KMS-11 (cell line): ENCODE data around the gene CACNA1D.

Experiments
- H2AFZ ChIP-seq: fragments of 200-600 bp; sonication (generic); 2 replicates; pipeline ENCODE4 v1.6.1; 2016; ENCODE audit warnings: antibody characterized with exemption, mixed run types, low read depth
- H3K27ac ChIP-seq: fragments of 200-600 bp; sonication (generic); 2 replicates; pipeline ENCODE4 v1.6.1; 2016; ENCODE audit warnings: mild to moderate bottlenecking, mixed run types
- H3K27me3 ChIP-seq: fragments of 200-600 bp; sonication (generic); 2 replicates; pipeline ENCODE4 v1.6.1; 2017; ENCODE audit warnings: mild to moderate bottlenecking, low read depth, mixed run types, moderate library complexity; ENCODE audit not compliant: insufficient read depth
- H3K36me3 ChIP-seq: fragments of 200-600 bp; sonication (generic); 2 replicates; pipeline ENCODE4 v1.6.1; 2017; ENCODE audit warnings: mild to moderate bottlenecking, mixed run types; ENCODE audit not compliant: insufficient read depth
- H3K4me1 ChIP-seq: fragments of 200-600 bp; sonication (generic); 2 replicates; pipeline ENCODE4 v1.6.1; 2016; ENCODE audit warnings: mild to moderate bottlenecking, low read depth, mixed run types; ENCODE audit not compliant: poor library complexity, severe bottlenecking
- H3K4me2 ChIP-seq: fragments of 200-600 bp; sonication (generic); 2 replicates; pipeline ENCODE4 v1.7.0; 2016; ENCODE audit warnings: mild to moderate bottlenecking, mixed run types
- H3K4me3 ChIP-seq: fragments of 200-600 bp; sonication (generic); IDR thresholded peaks from 2 replicates; pipeline ENCODE4 v1.6.1; 2017; ENCODE audit warnings: low read depth, low read length, mixed read lengths; ENCODE audit not compliant: insufficient read depth
- H3K79me2 ChIP-seq: fragments of 200-600 bp; sonication (generic); 2 replicates; pipeline ENCODE4 v1.6.1; 2016; ENCODE audit warnings: low read depth, mixed run types; ENCODE audit not compliant: insufficient read depth
- H3K9ac ChIP-seq: fragments of 200-600 bp; sonication (generic); 2 replicates; pipeline ENCODE4 v1.6.1; 2016; ENCODE audit warnings: mild to moderate bottlenecking, mixed run types
- H4K20me1 ChIP-seq: fragments of 200-600 bp; sonication (generic); 2 replicates; pipeline ENCODE4 v1.6.1; 2016; ENCODE audit warnings: mild to moderate bottlenecking, mixed run types; ENCODE audit not compliant: insufficient read depth
- CTCF ChIP-seq: fragments of 200-600 bp; sonication (generic); conservative IDR thresholded peaks from 2 replicates; pipeline ENCODE4 v1.6.1; 2017; ENCODE audit warnings: low read depth, mild to moderate bottlenecking, antibody characterized with exemption, low read length, moderate library complexity, mixed read lengths

Gene CACNA1D

GRCh38 chr3:53688066-53688465, 193.7 kb downstream of the CACNA1D start:
- H3K27me3 ChIP-seq, result no peaks in the 10 kb centered on the region
- TF ChIP-seq CTCF, result no peak
- H3K36me3 ChIP-seq, result no peaks in the 10 kb centered on the region
- H3K27ac ChIP-seq, result no peak overlapping the region
- H3K79me2 ChIP-seq, result no peaks in the 10 kb centered on the region
- H4K20me1 ChIP-seq, result no peaks in the 10 kb centered on the region
- no peaks in the 10 kb centered on the region for H3K4me1 ChIP-seq
- no peak overlapping the region for H3K4me3 ChIP-seq
- no peak overlapping the region for H3K4me2 ChIP-seq
- H3K9ac ChIP-seq, result no peak overlapping the region
- no peak overlapping the region for H2AFZ ChIP-seq

GRCh38 chr3:53688989-53689388, 194.6 kb downstream of the CACNA1D start:
- Histone ChIP-seq H3K36me3 (no peaks in the 10 kb centered on the region), H4K20me1 (no peaks in the 10 kb centered on the region), H3K4me2 (no peak overlapping the region), H3K79me2 (no peaks in the 10 kb centered on the region), H3K4me3 (no peak overlapping the region), H3K27me3 (no peaks in the 10 kb centered on the region), H3K27ac (no peak overlapping the region), H2AFZ (no peak overlapping the region), H3K9ac (no peak overlapping the region), H3K4me1 (no peaks in the 10 kb centered on the region)
- TF ChIP-seq CTCF, result no peak

GRCh38 chr3:53689681-53690080, 195.3 kb downstream of the CACNA1D start:
- TF ChIP-seq CTCF, result no peak
- no peaks in the 10 kb centered on the region for H3K4me1 ChIP-seq

GRCh38 chr3:53690521-53690920, 196.1 kb downstream of the CACNA1D start:
- Histone ChIP-seq H3K4me1 (no peaks in the 10 kb centered on the region), H3K27ac (no peak overlapping the region), H3K9ac (no peak overlapping the region), H3K4me3 (no peak overlapping the region), H4K20me1 (no peaks in the 10 kb centered on the region), H3K36me3 (no peaks in the 10 kb centered on the region), H3K79me2 (no peaks in the 10 kb centered on the region), H2AFZ (no peak overlapping the region), H3K4me2 (no peak overlapping the region), H3K27me3 (no peaks in the 10 kb centered on the region)
- no peak for TF ChIP-seq CTCF

More at GRCh38 chr3:53689681-53690080, 195.3 kb downstream of the CACNA1D start:
- Histone ChIP-seq H3K79me2 (no peaks in the 10 kb centered on the region), H2AFZ (no peak overlapping the region), H3K27ac (no peak overlapping the region), H3K4me3 (no peak overlapping the region), H3K4me2 (no peak overlapping the region), H3K36me3 (no peaks in the 10 kb centered on the region), H3K27me3 (no peaks in the 10 kb centered on the region), H4K20me1 (no peaks in the 10 kb centered on the region), H3K9ac (no peak overlapping the region)
